GM12878 (cell line): Measurements from ENCODE around the gene SYNGR1. TPM values are rescaled to one million over a fixed set of nuclear protein-coding genes. Genes with fewer than 3 reads are reported as not detected.

Experiments
- ATAC-seq: fragments of 200-7000 bp; cut with Tn5 transposase; 3 replicates; pipeline ENCODE4 v1.9.1; 2020; ENCODE audit warnings: mild to moderate bottlenecking, moderate library complexity
- BruUV-seq: library from RNA; stranded (reverse); fragments of 400-500 nt; replicated peaks from 2 replicates; lab custom pipeline; 2021; lab: Mats Ljungman, UMichigan
- CTCF ChIA-PET: fragments of 300-600 bp; sonication (Branson Sonifier 250); formaldehyde crosslinking; extraction: SDS; loops from one replicate; lab custom pipeline; 2021; ENCODE audit warnings: inconsistent platforms; lab: Yijun Ruan, JAX
- POLR2A ChIA-PET: fragments of 350-600 bp; formaldehyde crosslinking; extraction: SDS; loops from one replicate; lab custom pipeline; 2021; ENCODE audit warnings: inconsistent platforms; lab: Charles Lee
- RAD21 ChIA-PET: fragments of 300-600 bp; sonication (Branson Sonifier 250); formaldehyde crosslinking; loops from one replicate; lab custom pipeline; 2023; ENCODE audit warnings: antibody characterized with exemption; ENCODE audit not compliant: unreplicated experiment; lab: Charles Lee
- SMC1A ChIA-PET: fragments of 300-600 bp; sonication (Branson Sonifier 250); formaldehyde crosslinking; loops from one replicate; lab custom pipeline; 2023; ENCODE audit not compliant: unreplicated experiment, uncharacterized antibody; lab: Charles Lee
- DNase-seq: peaks from one replicate; pipeline ENCODE4 v3.0.0-alpha.2; 2011; ENCODE audit warnings: low read depth, low spot score
- FAIRE-seq: peaks from 3 replicates; lab custom pipeline; 2011; peaks lifted over from hg19 to GRCh38; lab: Jason Lieb, UNC
- H2AFZ ChIP-seq: 2 replicates; pipeline ENCODE4 v1.6.0; 2011; ENCODE audit warnings: low read depth, low read length, control low read depth; ENCODE audit not compliant: control insufficient read depth
- H3K27ac ChIP-seq: 2 replicates; pipeline ENCODE4 v1.5.1; 2011; ENCODE audit warnings: control low read depth; ENCODE audit not compliant: control insufficient read depth, insufficient read depth
- H3K27me3 ChIP-seq, 2 experiments: replicated peaks in 1 of 2; 2 replicates each; pipeline versions ENCODE4 v1.6.0 to v1.6.1; 2011; ENCODE audit warnings: low read length in 1 of 2; ENCODE audit not compliant: control insufficient read depth in 2 of 2, insufficient read depth in 2 of 2
- H3K36me3 ChIP-seq, 2 experiments: 2 replicates each; pipeline ENCODE4 v1.5.1; 2011; ENCODE audit warnings: low read length in 1 of 2; ENCODE audit not compliant: control insufficient read depth in 2 of 2, insufficient read depth in 2 of 2
- H3K4me1 ChIP-seq: 2 replicates; pipeline ENCODE4 v1.6.1; 2011; ENCODE audit warnings: mild to moderate bottlenecking, low read length, moderate library complexity, mixed read lengths; ENCODE audit not compliant: control insufficient read depth, insufficient read depth
- H3K4me2 ChIP-seq: 2 replicates; pipeline ENCODE4 v1.6.0; 2011; ENCODE audit warnings: control low read depth; ENCODE audit not compliant: control insufficient read depth, insufficient read depth
- H3K4me3 ChIP-seq: fragments of 200-600 bp; sonication (generic); 2 replicates; pipeline ENCODE4 v1.5.1; 2016
- H3K79me2 ChIP-seq: 2 replicates; pipeline ENCODE4 v1.6.0; 2011; ENCODE audit warnings: low read length; ENCODE audit not compliant: control insufficient read depth, insufficient read depth
- H3K9ac ChIP-seq: 2 replicates; pipeline ENCODE4 v1.8.0; 2011; ENCODE audit warnings: low read length, control low read depth, mixed read lengths; ENCODE audit not compliant: control insufficient read depth, insufficient read depth
- H3K9me3 ChIP-seq: replicated peaks from 3 replicates; pipeline ENCODE4 v1.5.1; 2011; ENCODE audit warnings: mild to moderate bottlenecking, low read length; ENCODE audit not compliant: control insufficient read depth, insufficient read depth
- H4K20me1 ChIP-seq: 2 replicates; pipeline ENCODE4 v1.6.0; 2011; ENCODE audit not compliant: control insufficient read depth, insufficient read depth
- BCL3 ChIP-seq: IDR thresholded peaks from 2 replicates; pipeline ENCODE4 v1.6.1; 2011; ENCODE audit warnings: borderline replicate concordance, low read depth, mild to moderate bottlenecking, moderate library complexity, low read length; ENCODE audit not compliant: insufficient read depth, poor library complexity, severe bottlenecking
- CEBPZ ChIP-seq: fragments of 150-350 bp; IDR thresholded peaks from 2 replicates; pipeline ENCODE4 v1.6.1; 2016; ENCODE audit warnings: low read depth, low read length
- DPF2 ChIP-seq: fragments of 450-650 bp; IDR thresholded peaks from 2 replicates; pipeline ENCODE4 v1.6.1; 2017; ENCODE audit warnings: mild to moderate bottlenecking
- GATAD2B ChIP-seq: fragments of 450-650 bp; conservative IDR thresholded peaks from 2 replicates; pipeline ENCODE4 v1.6.1; 2017; ENCODE audit warnings: low read depth, mild to moderate bottlenecking, moderate library complexity
- HDAC2 ChIP-seq: fragments of 200-600 bp; sonication (generic); IDR thresholded peaks from 2 replicates; pipeline ENCODE4 v1.6.1; 2017
- RAD21 ChIP-seq: IDR thresholded peaks from 2 replicates; pipeline ENCODE4 v1.6.1; 2011; ENCODE audit warnings: mild to moderate bottlenecking, low read depth, low read length, moderate library complexity; ENCODE audit not compliant: insufficient read depth
- RAD51 ChIP-seq: fragments of 450-650 bp; IDR thresholded peaks from 2 replicates; pipeline ENCODE4 v1.6.1; 2016; ENCODE audit warnings: moderate library complexity, mild to moderate bottlenecking, inconsistent platforms
- RB1 ChIP-seq: fragments of 450-650 bp; formaldehyde crosslinking; IDR thresholded peaks from 2 replicates; pipeline ENCODE4 v1.6.1; 2017; ENCODE audit warnings: mild to moderate bottlenecking, borderline replicate concordance
- SIX5 ChIP-seq: IDR thresholded peaks from 2 replicates; pipeline ENCODE4 v1.6.1; 2011; ENCODE audit warnings: mild to moderate bottlenecking, low read depth, low read length, moderate library complexity; ENCODE audit not compliant: severe bottlenecking
- SKIL ChIP-seq: fragments of 450-650 bp; IDR thresholded peaks from 2 replicates; pipeline ENCODE4 v1.6.1; 2017; ENCODE audit warnings: mild to moderate bottlenecking, low read depth, inconsistent platforms; ENCODE audit not compliant: poor library complexity, severe bottlenecking
- SUZ12 ChIP-seq: fragments of 200-600 bp; sonication (generic); IDR thresholded peaks from one replicate; pipeline ENCODE4 v1.6.1; 2018; ENCODE audit warnings: antibody characterized with exemption, mild to moderate bottlenecking; ENCODE audit not compliant: unreplicated experiment
- USF2 ChIP-seq: IDR thresholded peaks from 2 replicates; pipeline ENCODE4 v1.6.1; 2011; ENCODE audit warnings: low read depth, low read length, improper control_type of control experiment, borderline replicate concordance
- WRNIP1 ChIP-seq: IDR thresholded peaks from 2 replicates; pipeline ENCODE4 v1.6.1; 2011; ENCODE audit warnings: low read depth, low read length, improper control_type of control experiment, borderline replicate concordance
- ZBTB33 ChIP-seq: fragments of 450-650 bp; IDR thresholded peaks from 2 replicates; pipeline ENCODE4 v1.6.1; 2017; ENCODE audit warnings: mild to moderate bottlenecking
- ZNF24 ChIP-seq: fragments of 450-650 bp; IDR thresholded peaks from 2 replicates; pipeline ENCODE4 v1.6.1; 2017; ENCODE audit warnings: antibody characterized with exemption, mild to moderate bottlenecking
- WGBS: methylation state at CpG from one replicate; pipeline ENCODE4 v1.1.6; 2016; ENCODE audit warnings: low lambda C conversion rate; ENCODE audit not compliant: insufficient replicate concordance, insufficient coverage; ENCODE audit errors: missing lambda C conversion rate; 5-methylcytosine and 5-hydroxymethylcytosine counted together
- in situ Hi-C: fragments of 300-500 bp; cut with MboI; formaldehyde crosslinking; loops from 9 replicates; pipeline ENCODE4 v1.14.3; 2018; ENCODE audit warnings: mixed read lengths
- intact Hi-C: fragments of 100-400 bp; cut with micrococcal nuclease; formaldehyde crosslinking; loops from one replicate; pipeline ENCODE4 v1.14.2; 2022; ENCODE audit not compliant: unreplicated experiment
- polyA plus RNA-seq, 11 experiments: library from polyadenylated mRNA; depleted of rRNA in 4 of 11; unstranded in 6 of 11; stranded (reverse) in 5 of 11; fragments of >200 nt; fragmentation: Nextera tagmentation in 4 of 11; fragmentation: Illumina TruSeq in 1 of 11; extraction: Ambion mirVana in 4 of 11; extraction: Trizol in 1 of 11; gene quantifications; 1 replicate in 1 of 11; 2 replicates in 10 of 11; pipeline versions ENCODE4 v1.2.1 to v1.2.3, GENCODE V29; 2011 to 2016; ENCODE audit warnings: inconsistent platforms in 2 of 11, missing spikeins in 2 of 11, low read depth in 1 of 11
- total RNA-seq, 4 experiments: library from RNA; depleted of rRNA in 3 of 4; stranded (reverse); fragments of >200 nt in 3 of 4; fragmentation: Illumina TruSeq in 1 of 4; extraction: Trizol in 1 of 4; gene quantifications; 2 replicates each; pipeline versions ENCODE4 v1.2.1 to v1.2.3, GENCODE V29; 2013 to 2021

Gene SYNGR1
- total and polyA plus RNA-seq, 10 of the 15 experiments (the other 5 are each of a cell fraction or from before 2014, with no cell fraction given): 0.87 to 9.2 (median 3.5) TPM

- WGBS: 88% methylated on average over 12 of the region's 12 CpGs
- in situ Hi-C loops: no loop called here
- TF ChIP-seq ZBTB33: no peak
- no peak for TF ChIP-seq ZNF24
- TF ChIP-seq USF2: no peak
- no peak for TF ChIP-seq WRNIP1
- TF ChIP-seq SKIL: no peak
- TF ChIP-seq SIX5: no peak
- no peak for TF ChIP-seq RAD21
- no peak for TF ChIP-seq CEBPZ
- no peak for TF ChIP-seq GATAD2B
- no peak for TF ChIP-seq SUZ12
- TF ChIP-seq HDAC2: no peak
- no peak for TF ChIP-seq RB1
- TF ChIP-seq DPF2: no peak
- no peak for TF ChIP-seq RAD51
- TF ChIP-seq BCL3: no peak
These were observed 68.9 kb downstream of the SYNGR1 start for GRCh38 chr22:39418696-39419095.

More at GRCh38 chr22:39418696-39419095, 68.9 kb downstream of the SYNGR1 start:
- H3K79me2 ChIP-seq: no peaks in the 10 kb centered on the region; the same call in 1 of the 2 replicates
- FAIRE-seq: no peak
- H4K20me1 ChIP-seq: no peaks in the 10 kb centered on the region
- SMC1A ChIA-PET: no interaction called here
- H3K27me3 ChIP-seq: no peaks in the 10 kb centered on the region
- H2AFZ ChIP-seq: no peak overlapping the region
- H3K36me3 ChIP-seq: peaks cover 4 to 13% of the 10 kb centered on the region in 2 experiments; a peak in 3 of 4 replicates
- no peak overlapping the region for H3K4me3 ChIP-seq
- POLR2A ChIA-PET: no interaction called here
- intact Hi-C loops: no loop called here
- H3K4me2 ChIP-seq: no peak overlapping the region
- H3K4me1 ChIP-seq: no peaks in the 10 kb centered on the region
- H3K9ac ChIP-seq: no peak overlapping the region
- no peak for ATAC-seq
- BruUV-seq: no TSS peak
- RAD21 ChIA-PET: no interaction called here
- CTCF ChIA-PET: no interaction called here
- DNase-seq: no peak
- H3K9me3 ChIP-seq: no peaks in the 10 kb centered on the region
- no peak overlapping the region for H3K27ac ChIP-seq
